Measurements from ENCODE around the gene SUMF1.

Gene SUMF1

DNA sequence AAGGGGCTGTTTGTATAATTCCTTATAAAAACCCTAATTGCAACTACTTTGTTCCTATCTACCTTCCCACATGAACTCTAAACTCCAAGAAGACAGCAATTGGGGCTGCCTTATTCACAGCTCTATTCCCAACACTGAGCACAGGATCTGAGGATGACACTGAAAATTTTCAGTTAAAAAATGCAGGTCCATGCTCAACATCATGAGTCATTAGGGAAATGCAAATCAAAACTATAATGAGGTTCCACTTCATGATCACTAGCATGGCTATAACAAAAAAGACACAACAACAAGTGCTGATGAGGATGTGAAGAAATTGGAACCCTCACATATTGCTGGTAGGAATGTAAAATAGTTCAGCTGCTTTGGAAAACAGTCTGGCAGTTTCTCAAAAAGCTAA lies 12.9 kb downstream of the SUMF1 start:
- H4K20me1 ChIP-seq (ENCODE audit: insufficient read depth, low read length, poor library complexity, severe bottlenecking), result no peaks in the 10 kb centered on the region
- no peaks in the 10 kb centered on the region for H3K9me2 ChIP-seq (replicated peaks; ENCODE audit: low read depth, low read length)
- H3K4me3 ChIP-seq (ENCODE audit: low read length, poor library complexity, severe bottlenecking), result no peak overlapping the region
- no peaks in the 10 kb centered on the region for H3K36me3 ChIP-seq (ENCODE audit: insufficient read depth, low read length)
- TF ChIP-seq EZH2phosphoT487 (IDR thresholded peaks at IDR 0.05; ENCODE audit: borderline replicate concordance), result no peak
- TF ChIP-seq CTCF (conservative IDR thresholded peaks at IDR 0.05; ENCODE audit: low read length), result no peak
- H3K4me1 ChIP-seq (ENCODE audit: insufficient read depth, low read length, poor library complexity, severe bottlenecking), result no peaks in the 10 kb centered on the region
- H3F3A ChIP-seq (ENCODE audit: low read depth), result no peaks in the 10 kb centered on the region
- H3K4me2 ChIP-seq (ENCODE audit: low read depth, low read length, poor library complexity, severe bottlenecking), result no peak overlapping the region
- no peaks in the 10 kb centered on the region for H3K9me3 ChIP-seq (ENCODE audit: insufficient read depth, low read depth, low read length)
- no peaks in the 10 kb centered on the region for H3K27me3 ChIP-seq (ENCODE audit: insufficient read depth, low read length, poor library complexity, severe bottlenecking)
- no peak overlapping the region for H2AFZ ChIP-seq (ENCODE audit: low read length)
- no peaks in the 10 kb centered on the region for H3K79me2 ChIP-seq (ENCODE audit: insufficient read depth, low read length)
- H3K9ac ChIP-seq (ENCODE audit: low read depth, low read length, poor library complexity, severe bottlenecking), result no peak overlapping the region

- H3K36me3 ChIP-seq (ENCODE audit: insufficient read depth, low read length), result no peaks in the 10 kb centered on the region
- no peaks in the 10 kb centered on the region for H3K79me2 ChIP-seq (ENCODE audit: insufficient read depth, low read length)
- H3K27me3 ChIP-seq (ENCODE audit: insufficient read depth, low read length, poor library complexity, severe bottlenecking), result no peaks in the 10 kb centered on the region
- no peaks in the 10 kb centered on the region for H3K9me3 ChIP-seq (ENCODE audit: insufficient read depth, low read depth, low read length)
- no peaks in the 10 kb centered on the region for H4K20me1 ChIP-seq (ENCODE audit: insufficient read depth, low read length, poor library complexity, severe bottlenecking)
- TF ChIP-seq EZH2phosphoT487 (IDR thresholded peaks at IDR 0.05; ENCODE audit: borderline replicate concordance) (no peak), CTCF (conservative IDR thresholded peaks at IDR 0.05; ENCODE audit: low read length) (no peak)
- H3F3A ChIP-seq (ENCODE audit: low read depth), result no peaks in the 10 kb centered on the region
- H3K4me2 ChIP-seq (ENCODE audit: low read depth, low read length, poor library complexity, severe bottlenecking), result no peak overlapping the region
- H3K9ac ChIP-seq (ENCODE audit: low read depth, low read length, poor library complexity, severe bottlenecking), result no peak overlapping the region
- H2AFZ ChIP-seq (ENCODE audit: low read length), result no peak overlapping the region
- H3K9me2 ChIP-seq (replicated peaks; ENCODE audit: low read depth, low read length), result no peaks in the 10 kb centered on the region
- H3K4me1 ChIP-seq (ENCODE audit: insufficient read depth, low read length, poor library complexity, severe bottlenecking), result no peaks in the 10 kb centered on the region
- H3K4me3 ChIP-seq (ENCODE audit: low read length, poor library complexity, severe bottlenecking), result no peak overlapping the region
Observed at GRCh38 chr3:4449043-4449805, 17.8 kb downstream of the SUMF1 start.

- no peak for TF ChIP-seq CTCF (conservative IDR thresholded peaks at IDR 0.05; ENCODE audit: low read length)
- TF ChIP-seq EZH2phosphoT487 (IDR thresholded peaks at IDR 0.05; ENCODE audit: borderline replicate concordance), result no peak
Observed at GRCh38 chr3:4448187-4448586, 18.9 kb downstream of the SUMF1 start.

More at GRCh38 chr3:4448187-4448586, 18.9 kb downstream of the SUMF1 start:
- no peaks in the 10 kb centered on the region for H3K9me3 ChIP-seq (ENCODE audit: insufficient read depth, low read depth, low read length)
- H3K4me3 ChIP-seq (ENCODE audit: low read length, poor library complexity, severe bottlenecking), result no peak overlapping the region
- no peaks in the 10 kb centered on the region for H3F3A ChIP-seq (ENCODE audit: low read depth)
- no peaks in the 10 kb centered on the region for H3K4me1 ChIP-seq (ENCODE audit: insufficient read depth, low read length, poor library complexity, severe bottlenecking)
- no peak overlapping the region for H2AFZ ChIP-seq (ENCODE audit: low read length)
- no peaks in the 10 kb centered on the region for H3K27me3 ChIP-seq (ENCODE audit: insufficient read depth, low read length, poor library complexity, severe bottlenecking)
- H4K20me1 ChIP-seq (ENCODE audit: insufficient read depth, low read length, poor library complexity, severe bottlenecking), result no peaks in the 10 kb centered on the region
- H3K79me2 ChIP-seq (ENCODE audit: insufficient read depth, low read length), result no peaks in the 10 kb centered on the region
- no peak overlapping the region for H3K9ac ChIP-seq (ENCODE audit: low read depth, low read length, poor library complexity, severe bottlenecking)
- no peaks in the 10 kb centered on the region for H3K9me2 ChIP-seq (replicated peaks; ENCODE audit: low read depth, low read length)
- H3K36me3 ChIP-seq (ENCODE audit: insufficient read depth, low read length), result no peaks in the 10 kb centered on the region
- H3K4me2 ChIP-seq (ENCODE audit: low read depth, low read length, poor library complexity, severe bottlenecking), result no peak overlapping the region
